MCF 10A (cell line): ENCODE measurements around the gene CBX3. TPM values are rescaled to one million over a fixed set of nuclear protein-coding genes. Genes with fewer than 3 reads are reported as not detected.
A peak's percentile ranks its signal among the peaks of the same experiment; 100 is the strongest.

Source experiments
- BruUV-seq: library from RNA; stranded (reverse); fragments of 400-500 nt; replicated peaks from 2 replicates; lab custom pipeline; 2021; lab: Mats Ljungman, UMichigan
- CTCF ChIA-PET: fragments of 300-600 bp; sonication (Branson Sonifier 250); formaldehyde crosslinking; extraction: SDS; loops from one replicate; lab custom pipeline; 2021; ENCODE audit warnings: antibody characterized with exemption, inconsistent platforms; lab: Yijun Ruan, JAX
- POLR2A ChIA-PET: fragments of 300-600, 350-650 bp; sonication (Branson Sonifier 250); formaldehyde crosslinking; extraction: SDS; loops from one replicate; lab custom pipeline; 2020; ENCODE audit warnings: antibody characterized with exemption, inconsistent platforms; lab: Yijun Ruan, JAX
- DNase-seq: peaks from one replicate; pipeline ENCODE4 v3.0.0-alpha.2; 2018; ENCODE audit not compliant: unreplicated experiment
- H3K27ac Mint-ChIP-seq: one replicate; pipeline ENCODE4 v1.8.0; 2022; ENCODE audit warnings: mild to moderate bottlenecking, low read depth, mixed read lengths; ENCODE audit not compliant: unreplicated experiment
- H3K27me3 Mint-ChIP-seq: one replicate; pipeline ENCODE4 v1.8.0; 2022; ENCODE audit warnings: mixed read lengths; ENCODE audit not compliant: insufficient read depth, unreplicated experiment
- H3K36me3 Mint-ChIP-seq: one replicate; pipeline ENCODE4 v1.8.0; 2022; ENCODE audit warnings: mild to moderate bottlenecking, moderate library complexity, mixed read lengths; ENCODE audit not compliant: insufficient read depth, unreplicated experiment
- H3K4me1 Mint-ChIP-seq: one replicate; pipeline ENCODE4 v1.8.0; 2022; ENCODE audit warnings: mixed read lengths; ENCODE audit not compliant: insufficient read depth, unreplicated experiment
- H3K4me3 Mint-ChIP-seq: one replicate; pipeline ENCODE4 v1.8.0; 2022; ENCODE audit warnings: mild to moderate bottlenecking, moderate library complexity, mixed read lengths; ENCODE audit not compliant: unreplicated experiment
- H3K9me3 Mint-ChIP-seq: one replicate; pipeline ENCODE4 v1.8.0; 2022; ENCODE audit warnings: mixed read lengths; ENCODE audit not compliant: unreplicated experiment
- intact Hi-C: fragments of 100-400 bp; cut with micrococcal nuclease; formaldehyde crosslinking; loops from 2 replicates; pipeline ENCODE4 v1.14.1; 2022
- total RNA-seq: library from RNA; stranded (reverse); gene quantifications from 2 replicates; pipeline ENCODE4 v1.2.3, GENCODE V29; 2022
- TF ChIP-seq, protein P1 (sequence below): fragments of 200-600 bp; IDR thresholded peaks from one replicate; pipeline ENCODE4 v1.8.0; 2022; ENCODE audit warnings: antibody characterized with exemption, mild to moderate bottlenecking; ENCODE audit not compliant: unreplicated experiment

CBX3 gene
- total RNA-seq, 1 experiment from 2014 or later, result 171 TPM

DNA sequence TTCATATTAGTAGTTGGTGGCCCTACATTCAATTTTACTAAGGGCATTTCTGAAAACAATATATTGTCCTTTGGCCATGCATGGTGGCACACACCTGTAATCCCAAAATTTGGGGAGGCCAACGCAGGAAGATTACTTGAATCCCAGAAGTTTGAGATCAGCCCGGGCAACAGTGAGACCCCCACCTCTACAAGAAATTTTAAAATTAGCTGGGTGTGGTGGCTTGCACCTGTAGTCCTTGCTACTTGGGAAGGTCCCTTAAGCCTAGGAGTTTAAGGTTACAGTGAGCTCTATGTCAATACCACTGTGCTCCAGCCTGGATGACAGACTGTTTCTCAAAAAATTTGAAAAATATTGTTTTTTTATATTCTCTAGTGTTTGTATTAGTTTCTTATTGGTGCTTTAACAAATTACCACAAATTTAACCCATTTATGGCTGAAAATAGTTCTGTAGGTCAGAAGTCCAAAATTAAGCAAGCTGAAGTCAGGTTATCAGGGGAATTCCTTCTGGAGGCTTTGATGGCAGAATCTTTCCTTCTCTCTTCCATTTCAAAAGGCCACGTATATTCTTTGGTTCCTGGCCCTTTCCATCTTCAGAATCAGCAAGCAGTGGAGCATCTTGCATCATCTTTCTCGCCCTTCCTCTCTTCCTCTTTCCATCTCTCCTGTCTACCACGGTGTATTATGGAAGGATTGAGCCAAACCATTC, 12.4 kb downstream of the CBX3 start:
- Mint-ChIP-seq H3K9me3 (no peaks in the 10 kb centered on the region), H3K4me3 (no peak overlapping the region), H3K27me3 (no peaks in the 10 kb centered on the region), H3K36me3 (peaks cover 43% of the 10 kb centered on the region), H3K27ac (no peak overlapping the region), H3K4me1 (peaks cover 7% of the 10 kb centered on the region)
- ChIA-PET CTCF (interaction anchor here (0.7 to 1.1 kb wide), 2 partner anchors 14 to 150 kb away, joined by 3 to 5 read pairs; no protein-coding TSS in a partner anchor), POLR2A (interaction anchor here (0.6 to 2.7 kb wide), 3 partner anchors 9 to 97 kb away, joined by 3 to 13 read pairs (median 5); partner anchors contain the start of genes CBX3 and HNRNPA2B1)
- BruUV-seq, result no TSS peak
- TF ChIP-seq, protein P1, sequence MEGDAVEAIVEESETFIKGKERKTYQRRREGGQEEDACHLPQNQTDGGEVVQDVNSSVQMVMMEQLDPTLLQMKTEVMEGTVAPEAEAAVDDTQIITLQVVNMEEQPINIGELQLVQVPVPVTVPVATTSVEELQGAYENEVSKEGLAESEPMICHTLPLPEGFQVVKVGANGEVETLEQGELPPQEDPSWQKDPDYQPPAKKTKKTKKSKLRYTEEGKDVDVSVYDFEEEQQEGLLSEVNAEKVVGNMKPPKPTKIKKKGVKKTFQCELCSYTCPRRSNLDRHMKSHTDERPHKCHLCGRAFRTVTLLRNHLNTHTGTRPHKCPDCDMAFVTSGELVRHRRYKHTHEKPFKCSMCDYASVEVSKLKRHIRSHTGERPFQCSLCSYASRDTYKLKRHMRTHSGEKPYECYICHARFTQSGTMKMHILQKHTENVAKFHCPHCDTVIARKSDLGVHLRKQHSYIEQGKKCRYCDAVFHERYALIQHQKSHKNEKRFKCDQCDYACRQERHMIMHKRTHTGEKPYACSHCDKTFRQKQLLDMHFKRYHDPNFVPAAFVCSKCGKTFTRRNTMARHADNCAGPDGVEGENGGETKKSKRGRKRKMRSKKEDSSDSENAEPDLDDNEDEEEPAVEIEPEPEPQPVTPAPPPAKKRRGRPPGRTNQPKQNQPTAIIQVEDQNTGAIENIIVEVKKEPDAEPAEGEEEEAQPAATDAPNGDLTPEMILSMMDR, result no peak
- no peak for DNase-seq
- intact Hi-C loops, result no loop called here

DNA sequence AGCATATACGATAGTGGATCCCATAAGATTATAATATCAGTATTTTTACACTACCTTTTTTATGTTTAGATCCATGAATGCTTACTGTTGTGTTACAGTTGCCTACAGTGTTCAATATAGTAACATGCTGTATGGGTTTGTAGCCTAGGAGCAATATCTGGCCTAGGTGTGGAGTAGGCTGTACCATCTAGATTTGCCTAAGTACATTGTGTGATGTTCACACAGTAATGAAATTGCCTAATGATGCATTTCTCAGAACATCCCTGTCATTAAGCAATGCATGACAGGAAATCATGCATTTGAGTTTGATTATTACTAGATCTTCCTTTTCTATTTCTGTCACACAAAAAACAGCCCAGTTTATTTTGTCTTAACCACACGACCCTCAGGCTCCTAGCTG, 14.5 kb downstream of the CBX3 start:
- ChIA-PET CTCF (no interaction called here), POLR2A (interaction anchor here (0.6 to 2.4 kb wide), 3 partner anchors 14 to 275 kb away, joined by 3 to 11 read pairs (median 3); partner anchors contain the start of gene CBX3)
- no peak for DNase-seq
- intact Hi-C loops, result no loop called here
- Mint-ChIP-seq H3K4me3 (no peak overlapping the region), H3K36me3 (peaks cover 23% of the 10 kb centered on the region), H3K9me3 (no peaks in the 10 kb centered on the region), H3K4me1 (peaks cover 7% of the 10 kb centered on the region), H3K27me3 (no peaks in the 10 kb centered on the region), H3K27ac (peak overlapping the region; percentile 70)
- no TSS peak for BruUV-seq
- TF ChIP-seq, protein P1, result no peak

DNA sequence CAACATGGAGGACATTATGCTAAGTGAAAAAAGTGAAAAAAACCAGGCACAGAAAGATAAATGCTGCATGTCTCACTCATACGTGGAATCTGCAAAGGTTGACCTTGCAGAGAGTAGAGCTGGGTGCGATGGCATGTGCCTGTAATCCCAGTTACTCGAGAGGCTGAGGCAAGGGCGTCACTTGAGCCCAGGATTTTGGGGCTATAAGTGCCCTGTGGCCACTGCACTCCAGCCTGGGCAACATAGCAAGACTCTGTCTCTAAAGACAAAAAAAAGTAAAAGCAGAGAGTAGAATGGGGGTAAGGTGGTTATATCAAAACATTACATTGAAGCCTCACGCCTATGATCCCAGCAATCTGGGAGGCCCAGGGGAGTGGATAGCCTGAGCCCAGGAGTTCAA, 22.8 kb downstream of the CBX3 start:
- Mint-ChIP-seq H3K27me3 (no peaks in the 10 kb centered on the region), H3K36me3 (no peaks in the 10 kb centered on the region), H3K27ac (no peak overlapping the region), H3K4me1 (no peaks in the 10 kb centered on the region), H3K9me3 (no peaks in the 10 kb centered on the region), H3K4me3 (no peak overlapping the region)
- BruUV-seq, result no TSS peak
- TF ChIP-seq, protein P1, result no peak
- no peak for DNase-seq
- intact Hi-C loops, result no loop called here
- ChIA-PET CTCF (no interaction called here), POLR2A (no interaction called here)

GRCh38 chr7:26227987-26228386, 26.4 kb downstream of the CBX3 start:
- Mint-ChIP-seq H3K9me3 (no peaks in the 10 kb centered on the region), H3K27ac (no peak overlapping the region), H3K27me3 (no peaks in the 10 kb centered on the region), H3K36me3 (no peaks in the 10 kb centered on the region), H3K4me3 (no peak overlapping the region), H3K4me1 (no peaks in the 10 kb centered on the region)
- intact Hi-C loops, result no loop called here
- BruUV-seq, result no TSS peak
- CTCF ChIA-PET, result interaction anchor here (1.0 kb wide), 1 partner anchor 14 kb away, joined by 5 read pairs; no protein-coding TSS in a partner anchor
- TF ChIP-seq, protein P1, result no peak
- DNase-seq, result no peak
- POLR2A ChIA-PET, result interaction anchor here (1.4 kb wide), 1 partner anchor 25 kb away, joined by 3 read pairs; no protein-coding TSS in a partner anchor
